Hepatocyte (in vitro differentiated cells): Measurements from ENCODE around the gene KIF1B. TPM values are rescaled to one million over a fixed set of nuclear protein-coding genes. Genes with fewer than 3 reads are reported as not detected.
A peak's percentile ranks its signal among the peaks of the same experiment; 100 is the strongest.

Experiments
- DNase-seq: peaks from one replicate; pipeline ENCODE4 v3.0.0-alpha.2; 2016; ENCODE audit warnings: low spot score
- H2AFZ ChIP-seq: fragments of 200-600 bp; sonication (generic); 2 replicates; pipeline ENCODE4 v1.6.0; 2016; ENCODE audit warnings: antibody characterized with exemption, mild to moderate bottlenecking
- H3K27ac ChIP-seq: fragments of 200-600 bp; sonication (generic); 2 replicates; pipeline ENCODE4 v1.5.1; 2016; ENCODE audit warnings: mild to moderate bottlenecking
- H3K27me3 ChIP-seq: fragments of 200-600 bp; sonication (generic); 2 replicates; pipeline ENCODE4 v1.6.1; 2016
- H3K36me3 ChIP-seq: fragments of 200-600 bp; sonication (generic); replicated peaks from 2 replicates; pipeline ENCODE4 v1.5.1; 2016; ENCODE audit warnings: low read depth; ENCODE audit not compliant: insufficient read depth
- H3K4me1 ChIP-seq: fragments of 200-600 bp; sonication (generic); 2 replicates; pipeline ENCODE4 v1.5.1; 2016; ENCODE audit warnings: mild to moderate bottlenecking, moderate library complexity; ENCODE audit not compliant: insufficient read depth
- H3K4me2 ChIP-seq: fragments of 200-600 bp; sonication (generic); 2 replicates; pipeline ENCODE4 v1.6.0; 2016
- H3K4me3 ChIP-seq: fragments of 200-600 bp; sonication (generic); 2 replicates; pipeline ENCODE4 v1.5.1; 2016; ENCODE audit warnings: mild to moderate bottlenecking
- H3K79me2 ChIP-seq: fragments of 200-600 bp; sonication (generic); 2 replicates; pipeline ENCODE4 v1.6.0; 2017; ENCODE audit warnings: mild to moderate bottlenecking
- H3K9me2 ChIP-seq: fragments of 200-600 bp; sonication (generic); replicated peaks from 2 replicates; pipeline ENCODE4 v1.6.0; 2017; ENCODE audit warnings: mild to moderate bottlenecking; ENCODE audit not compliant: insufficient read depth
- H3K9me3 ChIP-seq: fragments of 200-600 bp; sonication (generic); 2 replicates; pipeline ENCODE4 v1.5.1; 2016; ENCODE audit warnings: low read depth, mild to moderate bottlenecking
- H4K20me1 ChIP-seq: fragments of 200-600 bp; sonication (generic); 2 replicates; pipeline ENCODE4 v1.6.0; 2016; ENCODE audit warnings: mild to moderate bottlenecking; ENCODE audit not compliant: insufficient read depth, poor library complexity, severe bottlenecking
- EZH2 ChIP-seq: fragments of 200-600 bp; sonication (generic); IDR thresholded peaks from 2 replicates; pipeline ENCODE4 v1.6.1; 2016; ENCODE audit warnings: antibody characterized with exemption, mild to moderate bottlenecking, borderline replicate concordance
- EZH2phosphoT487 ChIP-seq: fragments of 200-600 bp; sonication (generic); IDR thresholded peaks from one replicate; pipeline ENCODE4 v1.6.1; 2018; ENCODE audit warnings: antibody characterized with exemption, mild to moderate bottlenecking, low read depth, moderate library complexity; ENCODE audit not compliant: unreplicated experiment, severe bottlenecking
- WGBS: methylation state at CpG from one replicate; pipeline ENCODE4 v1.1.6; 2016; ENCODE audit warnings: low lambda C conversion rate; ENCODE audit errors: missing lambda C conversion rate; 5-methylcytosine and 5-hydroxymethylcytosine counted together
- polyA plus RNA-seq: library from polyadenylated mRNA; unstranded; fragments of >200 nt; fragmentation: Nextera tagmentation; extraction: Ambion mirVana; gene quantifications from 2 replicates; pipeline ENCODE4 v1.2.1, GENCODE V29; 2016
- total RNA-seq: library from RNA; depleted of rRNA; stranded (reverse); fragments of >200 nt; gene quantifications from 2 replicates; pipeline ENCODE4 v1.2.3, GENCODE V29; 2014
- TF ChIP-seq, protein P1 (sequence below): fragments of 200-600 bp; sonication (generic); IDR thresholded peaks from 2 replicates; pipeline ENCODE4 v1.5.1; 2016; ENCODE audit warnings: antibody characterized with exemption, mild to moderate bottlenecking; ENCODE audit not compliant: poor library complexity

The KIF1B gene
- total and polyA plus RNA-seq, 2 experiments from 2014 or later = 14.6 to 37.0 TPM

GRCh38 chr1:10379676-10380075 lies 169.3 kb downstream of the KIF1B start:
- no peaks in the 10 kb centered on the region for H4K20me1 ChIP-seq
- no peaks in the 10 kb centered on the region for H3K27me3 ChIP-seq
- WGBS = 97% methylated on average over 6 of the region's 6 CpGs
- no peaks in the 10 kb centered on the region for H3K9me3 ChIP-seq
- no peaks in the 10 kb centered on the region for H3K36me3 ChIP-seq
- no peaks in the 10 kb centered on the region for H3K4me1 ChIP-seq
- peak overlapping the region; percentile 51 for H3K27ac ChIP-seq
- H3K4me3 ChIP-seq = no peak overlapping the region
- TF ChIP-seq, protein P1, sequence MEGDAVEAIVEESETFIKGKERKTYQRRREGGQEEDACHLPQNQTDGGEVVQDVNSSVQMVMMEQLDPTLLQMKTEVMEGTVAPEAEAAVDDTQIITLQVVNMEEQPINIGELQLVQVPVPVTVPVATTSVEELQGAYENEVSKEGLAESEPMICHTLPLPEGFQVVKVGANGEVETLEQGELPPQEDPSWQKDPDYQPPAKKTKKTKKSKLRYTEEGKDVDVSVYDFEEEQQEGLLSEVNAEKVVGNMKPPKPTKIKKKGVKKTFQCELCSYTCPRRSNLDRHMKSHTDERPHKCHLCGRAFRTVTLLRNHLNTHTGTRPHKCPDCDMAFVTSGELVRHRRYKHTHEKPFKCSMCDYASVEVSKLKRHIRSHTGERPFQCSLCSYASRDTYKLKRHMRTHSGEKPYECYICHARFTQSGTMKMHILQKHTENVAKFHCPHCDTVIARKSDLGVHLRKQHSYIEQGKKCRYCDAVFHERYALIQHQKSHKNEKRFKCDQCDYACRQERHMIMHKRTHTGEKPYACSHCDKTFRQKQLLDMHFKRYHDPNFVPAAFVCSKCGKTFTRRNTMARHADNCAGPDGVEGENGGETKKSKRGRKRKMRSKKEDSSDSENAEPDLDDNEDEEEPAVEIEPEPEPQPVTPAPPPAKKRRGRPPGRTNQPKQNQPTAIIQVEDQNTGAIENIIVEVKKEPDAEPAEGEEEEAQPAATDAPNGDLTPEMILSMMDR = no peak
- TF ChIP-seq EZH2phosphoT487 (no peak), EZH2 (no peak)
- no peaks in the 10 kb centered on the region for H3K79me2 ChIP-seq
- no peak overlapping the region for H2AFZ ChIP-seq
- H3K4me2 ChIP-seq = no peak overlapping the region
- no peaks in the 10 kb centered on the region for H3K9me2 ChIP-seq
- no peak for DNase-seq

DNA sequence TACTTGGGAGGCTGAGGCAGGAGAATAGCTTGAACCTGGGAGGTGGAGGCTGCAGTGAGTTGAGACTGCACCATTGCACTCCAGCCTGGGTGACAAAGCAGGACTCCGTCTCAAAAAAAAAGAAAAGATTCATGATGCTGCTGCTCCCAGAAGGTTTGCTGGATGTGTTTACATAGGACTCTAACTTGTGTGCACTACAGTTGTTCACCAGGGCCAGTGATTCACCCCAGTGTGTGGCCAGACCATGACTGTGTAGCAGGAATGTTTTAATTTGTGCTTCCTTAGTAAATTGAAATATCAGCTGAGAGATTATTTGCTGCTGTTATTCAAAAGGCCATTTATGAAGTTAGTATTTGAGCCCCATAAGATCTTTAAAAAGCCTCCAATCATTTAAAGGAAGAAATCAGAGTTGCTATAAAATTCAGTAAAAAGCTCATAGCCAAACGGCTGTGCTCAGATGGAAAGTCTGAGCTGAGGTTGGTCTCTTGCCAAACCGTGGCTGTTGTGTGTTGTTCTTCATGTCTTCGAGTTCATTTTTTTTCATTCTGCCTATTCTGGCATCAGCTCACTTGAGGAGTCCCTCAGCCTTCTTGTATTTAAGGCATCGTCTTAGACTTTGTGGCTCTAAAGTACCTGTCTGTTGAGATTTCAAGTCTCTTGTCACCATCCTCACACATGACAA lies 170.4 kb downstream of the KIF1B start:
- no peaks in the 10 kb centered on the region for H3K9me2 ChIP-seq
- no peak overlapping the region for H2AFZ ChIP-seq
- TF ChIP-seq, protein P1 = no peak
- no peak for TF ChIP-seq EZH2phosphoT487
- no peak for TF ChIP-seq EZH2
- H4K20me1 ChIP-seq = no peaks in the 10 kb centered on the region
- DNase-seq = peak; percentile 56
- 74% methylated on average over 5 of the region's 5 CpGs for whole genome bisulfite sequencing
- no peaks in the 10 kb centered on the region for H3K27me3 ChIP-seq
- H3K4me1 ChIP-seq = no peaks in the 10 kb centered on the region
- no peaks in the 10 kb centered on the region for H3K36me3 ChIP-seq
- peak overlapping the region; percentile 51 for H3K27ac ChIP-seq
- no peaks in the 10 kb centered on the region for H3K79me2 ChIP-seq
- no peak overlapping the region for H3K4me3 ChIP-seq
- H3K4me2 ChIP-seq = no peak overlapping the region
- no peaks in the 10 kb centered on the region for H3K9me3 ChIP-seq

- H3K4me3 ChIP-seq = no peak overlapping the region
- WGBS = 91% methylated on average over 4 of the region's 4 CpGs
- H3K79me2 ChIP-seq = no peaks in the 10 kb centered on the region
- no peaks in the 10 kb centered on the region for H3K9me2 ChIP-seq
- no peaks in the 10 kb centered on the region for H3K36me3 ChIP-seq
- no peaks in the 10 kb centered on the region for H3K9me3 ChIP-seq
- no peak overlapping the region for H2AFZ ChIP-seq
- no peak for DNase-seq
- H3K4me1 ChIP-seq = peaks cover 16% of the 10 kb centered on the region
- H4K20me1 ChIP-seq = no peaks in the 10 kb centered on the region
- TF ChIP-seq EZH2 (no peak), EZH2phosphoT487 (no peak)
- TF ChIP-seq, protein P1 = no peak
- no peaks in the 10 kb centered on the region for H3K27me3 ChIP-seq
- no peak overlapping the region for H3K4me2 ChIP-seq
- H3K27ac ChIP-seq = no peak overlapping the region
These were observed 173.3 kb downstream of the KIF1B start for GRCh38 chr1:10383630-10384029.
